ENCODE data around the gene ALK.
A peak's percentile ranks its signal among the peaks of the same experiment; 100 is the strongest.

Gene ALK

GRCh38 chr2:29349316-29350030 is 571.9 kb downstream of the ALK start:
- DNase-seq: no peak

GRCh38 chr2:29347774-29348461 is 573.5 kb downstream of the ALK start:
- DNase-seq: no peak

GRCh38 chr2:29345236-29345635 is 576.1 kb downstream of the ALK start:
- DNase-seq: no peak

GRCh38 chr2:29343830-29344229 is 577.6 kb downstream of the ALK start:
- no peak for DNase-seq

- DNase-seq: no peak
These were observed 584.8 kb downstream of the ALK start for GRCh38 chr2:29336341-29337241.

GRCh38 chr2:29335396-29335795 is 586.0 kb downstream of the ALK start:
- DNase-seq: no peak

- no peak for DNase-seq
These were observed 586.7 kb downstream of the ALK start for GRCh38 chr2:29334706-29335105.

GRCh38 chr2:29332540-29332939 is 588.8 kb downstream of the ALK start:
- DNase-seq: no peak

- DNase-seq: no peak
These were observed 591.5 kb downstream of the ALK start for GRCh38 chr2:29329899-29330298.

- DNase-seq: no peak
These were observed 594.5 kb downstream of the ALK start for GRCh38 chr2:29326926-29327325.

GRCh38 chr2:29325544-29325943 is 595.8 kb downstream of the ALK start:
- no peak for DNase-seq

GRCh38 chr2:29323961-29324360 is 597.4 kb downstream of the ALK start:
- no peak for DNase-seq

- DNase-seq: no peak
These were observed 598.1 kb downstream of the ALK start for GRCh38 chr2:29323301-29323700.

- no peak for DNase-seq
These were observed 599.4 kb downstream of the ALK start for GRCh38 chr2:29322011-29322410.

GRCh38 chr2:29317801-29318485 is 603.4 kb downstream of the ALK start:
- no peak for DNase-seq

- DNase-seq: no peak
These were observed 604.3 kb downstream of the ALK start for GRCh38 chr2:29317077-29317517.

- peak; percentile 58 for DNase-seq
These were observed 606.4 kb downstream of the ALK start for GRCh38 chr2:29314816-29315571.

GRCh38 chr2:29311458-29311857 is 609.9 kb downstream of the ALK start:
- DNase-seq: no peak

GRCh38 chr2:29310650-29311348 is 610.6 kb downstream of the ALK start:
- DNase-seq: no peak

GRCh38 chr2:29309090-29310029 is 612.0 kb downstream of the ALK start:
- peak; percentile 32 for DNase-seq
